ENCODE measurements around the gene SPIN3. TPM values are rescaled to one million over a fixed set of nuclear protein-coding genes. Genes with fewer than 3 reads are reported as not detected.
"Not testable (repeated sequence)": the region's sequence is repeated elsewhere in the genome, so short reads cannot be mapped to it uniquely, and the experiment has no call there.

Gene SPIN3
- total and polyA plus RNA-seq, 3 experiments from 2014 or later, result 3.2 to 7.1 (median 5.6) TPM

DNA sequence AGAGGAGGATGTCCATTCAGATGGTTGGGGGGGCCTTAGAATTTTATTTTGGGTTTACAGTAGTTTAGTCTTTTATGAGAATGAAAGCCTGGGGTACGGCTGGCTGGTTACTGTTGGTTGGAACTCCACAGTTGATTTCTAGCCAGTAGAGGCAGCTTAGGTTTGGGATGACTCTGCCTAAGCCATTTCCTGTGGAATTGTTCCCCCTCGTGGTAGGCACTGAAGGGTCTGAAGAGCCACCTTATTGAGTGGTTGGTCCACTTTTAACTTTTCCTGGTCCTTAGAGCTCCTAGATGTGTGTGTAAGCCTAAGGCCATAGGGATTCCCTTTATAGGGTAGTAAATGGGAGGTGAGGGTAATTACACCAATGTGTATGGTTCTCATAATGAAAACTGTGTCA is 19.7 kb downstream of the SPIN3 start:
- Histone ChIP-seq H3K4me1 (ENCODE audit: insufficient read depth, low read length) (no peaks in the 10 kb centered on the region), H3K4me3 (ENCODE audit: low read length) (no peak overlapping the region), H3K9me3 (ENCODE audit: low read length) (no peaks in the 10 kb centered on the region), H3K36me3 (ENCODE audit: insufficient read depth, low read length) (no peaks in the 10 kb centered on the region), H3K27ac (ENCODE audit: low read depth, low read length) (no peak overlapping the region), H3K27me3 (ENCODE audit: insufficient read depth, low read length, poor library complexity, severe bottlenecking) (no peaks in the 10 kb centered on the region)
- no peak for DNase-seq
- Mint-ChIP-seq H3K27me3 (peaks cover 0 to 4% of the 10 kb centered on the region in 2 donors), H3K27ac (no peak overlapping the region), H3K4me1 (peaks cover 0 to 6% (median 4%) of the 10 kb centered on the region in 3 donors), H3K9me3 (no peaks in the 10 kb centered on the region), H3K36me3 (peaks cover 0 to 21% (median 0%) of the 10 kb centered on the region in 3 donors), H3K4me3 (no peak overlapping the region)
- CTCF ChIA-PET, result no interaction called here
- POLR2A ChIA-PET, result no interaction called here

DNA sequence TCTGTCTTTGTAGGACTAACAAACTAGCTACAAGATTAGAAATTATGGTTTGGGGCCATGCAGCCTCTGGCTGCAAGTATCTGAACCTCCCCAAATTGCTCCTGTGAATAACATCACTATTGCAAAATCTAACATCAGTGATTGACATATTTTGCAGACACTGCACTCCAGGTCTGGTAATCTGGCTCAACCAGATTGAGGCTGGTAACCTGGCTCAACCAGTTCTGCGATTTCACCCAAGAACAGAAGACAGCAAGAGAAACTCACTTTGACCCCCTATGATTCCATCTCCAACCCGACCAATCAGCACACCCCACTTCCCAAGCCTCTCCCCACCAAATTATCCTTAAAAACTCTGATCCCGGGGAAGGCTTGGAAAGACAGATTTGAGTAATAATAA is 20.9 kb downstream of the SPIN3 start:
- Histone ChIP-seq H3K4me1 (ENCODE audit: insufficient read depth, low read length) (no peaks in the 10 kb centered on the region), H3K27me3 (ENCODE audit: insufficient read depth, low read length, poor library complexity, severe bottlenecking) (no peaks in the 10 kb centered on the region), H3K9me3 (ENCODE audit: low read length) (no peaks in the 10 kb centered on the region), H3K4me3 (ENCODE audit: low read length) (no peak overlapping the region), H3K36me3 (ENCODE audit: insufficient read depth, low read length) (no peaks in the 10 kb centered on the region), H3K27ac (ENCODE audit: low read depth, low read length) (no peak overlapping the region)
- Mint-ChIP-seq H3K36me3 (peaks cover 0 to 18% (median 0%) of the 10 kb centered on the region in 3 donors), H3K4me3 (no peak overlapping the region), H3K9me3 (no peaks in the 10 kb centered on the region), H3K27me3 (peaks cover 0 to 6% of the 10 kb centered on the region in 2 donors), H3K27ac (no peak overlapping the region), H3K4me1 (peaks cover 0 to 6% (median 4%) of the 10 kb centered on the region in 3 donors)
- ChIA-PET CTCF (no interaction called here), POLR2A (no interaction called here)
- no peak for DNase-seq

DNA sequence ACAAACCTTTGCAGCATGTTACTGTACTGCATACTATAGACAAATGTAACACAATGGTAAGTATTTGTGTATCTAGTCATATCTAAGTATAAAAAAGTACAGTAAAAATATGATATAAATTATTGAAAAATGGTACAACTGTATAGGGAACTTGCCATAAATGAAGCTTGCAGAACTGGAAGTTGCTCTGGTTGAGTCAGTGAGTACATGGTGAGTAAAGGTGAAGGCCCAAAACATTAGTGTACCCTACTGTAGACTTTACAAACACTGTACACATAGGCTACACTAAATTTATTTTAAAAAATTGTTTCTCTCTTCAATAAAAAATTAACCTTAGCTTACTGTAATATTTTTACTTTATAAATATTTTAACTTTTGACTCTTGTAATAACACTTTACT is 25.8 kb downstream of the SPIN3 start:
- H3K27me3 Mint-ChIP-seq, result peaks cover 0 to 9% of the 10 kb centered on the region in 2 donors
- H3K4me1 ChIP-seq (ENCODE audit: insufficient read depth, low read length), result no peaks in the 10 kb centered on the region
- ChIA-PET CTCF (interaction anchor here (0.8 kb wide), 1 partner anchor 8 kb away, joined by 3 read pairs; no protein-coding TSS in a partner anchor), POLR2A (no interaction called here)
- H3K36me3 Mint-ChIP-seq, result peaks cover 2 to 5% (median 4%) of the 10 kb centered on the region in 3 donors
- H3K9me3 Mint-ChIP-seq, result no peaks in the 10 kb centered on the region
- H3K4me3 Mint-ChIP-seq, result no peak overlapping the region
- no peaks in the 10 kb centered on the region for H3K36me3 ChIP-seq (ENCODE audit: insufficient read depth, low read length)
- DNase-seq, result no peak
- no peak overlapping the region for H3K27ac Mint-ChIP-seq
- H3K27me3 ChIP-seq (ENCODE audit: insufficient read depth, low read length, poor library complexity, severe bottlenecking), result no peaks in the 10 kb centered on the region
- H3K27ac ChIP-seq (ENCODE audit: low read depth, low read length), result no peak overlapping the region
- H3K9me3 ChIP-seq (ENCODE audit: low read length), result no peaks in the 10 kb centered on the region
- H3K4me3 ChIP-seq (ENCODE audit: low read length), result no peak overlapping the region
- peaks cover 0 to under 1% (median 0%) of the 10 kb centered on the region in 3 donors for H3K4me1 Mint-ChIP-seq

DNA sequence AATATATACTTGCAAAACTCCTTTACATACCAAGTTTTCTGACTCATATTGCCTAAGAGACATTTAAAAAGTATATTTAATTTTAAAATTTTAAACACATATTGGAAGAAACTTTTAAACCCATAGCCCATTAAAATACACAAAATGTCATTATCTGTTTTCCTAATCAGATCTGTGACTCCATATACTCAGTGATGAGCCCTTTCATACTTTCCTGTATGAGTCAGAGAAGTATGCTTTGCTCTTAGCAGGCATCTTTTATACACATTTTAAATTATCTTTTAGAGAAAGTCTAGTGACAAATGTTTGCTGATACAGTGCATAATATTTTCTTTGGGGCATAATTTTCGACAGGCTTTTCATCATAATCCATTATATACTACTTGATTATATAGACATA is 26.4 kb downstream of the SPIN3 start:
- H3K27me3 Mint-ChIP-seq, result peaks cover 0 to 8% of the 10 kb centered on the region in 2 donors
- no peak overlapping the region for H3K27ac ChIP-seq (ENCODE audit: low read depth, low read length)
- H3K4me3 ChIP-seq (ENCODE audit: low read length), result no peak overlapping the region
- no peaks in the 10 kb centered on the region for H3K36me3 ChIP-seq (ENCODE audit: insufficient read depth, low read length)
- CTCF ChIA-PET, result no interaction called here
- POLR2A ChIA-PET, result no interaction called here
- H3K27ac Mint-ChIP-seq, result no peak overlapping the region
- no peak overlapping the region for H3K4me3 Mint-ChIP-seq
- no peak for DNase-seq
- no peaks in the 10 kb centered on the region for H3K4me1 ChIP-seq (ENCODE audit: insufficient read depth, low read length)
- peaks cover 2 to 5% (median 4%) of the 10 kb centered on the region in 3 donors for H3K36me3 Mint-ChIP-seq
- peaks cover 0 to 7% (median 4%) of the 10 kb centered on the region in 3 donors for H3K4me1 Mint-ChIP-seq
- no peaks in the 10 kb centered on the region for H3K9me3 Mint-ChIP-seq
- no peaks in the 10 kb centered on the region for H3K27me3 ChIP-seq (ENCODE audit: insufficient read depth, low read length, poor library complexity, severe bottlenecking)
- H3K9me3 ChIP-seq (ENCODE audit: low read length), result no peaks in the 10 kb centered on the region

DNA sequence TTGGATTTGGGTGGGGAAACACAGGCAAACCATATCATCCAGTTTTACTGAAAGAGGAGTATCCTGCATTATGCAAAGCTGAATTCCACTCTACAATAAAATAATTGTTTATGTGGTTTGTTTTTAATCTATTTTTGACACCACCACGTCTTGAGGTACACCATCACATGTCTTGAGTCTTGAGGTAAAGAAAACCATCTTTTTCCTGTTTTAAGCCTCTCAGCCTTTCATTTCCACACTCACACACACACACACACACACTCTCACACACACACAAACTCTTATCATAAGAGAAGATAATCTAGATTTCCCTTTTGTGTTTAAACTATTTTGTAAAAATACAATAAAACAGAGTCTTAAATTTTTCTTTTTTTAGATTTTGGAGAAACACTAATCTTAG is 32.0 kb downstream of the SPIN3 start:
- Mint-ChIP-seq H3K36me3 (peaks cover 2 to 4% (median 4%) of the 10 kb centered on the region in 3 donors), H3K27me3 (peaks cover 0 to 6% of the 10 kb centered on the region in 2 donors), H3K27ac (peak overlapping the region in 4 of 8 donors; percentile 5 to 69 (median 64)), H3K4me1 (peaks cover 4 to 18% (median 18%) of the 10 kb centered on the region in 3 donors), H3K4me3 (peak overlapping the region in 1 of 7 donors; percentile 23), H3K9me3 (no peaks in the 10 kb centered on the region)
- CTCF ChIA-PET, result no interaction called here
- Histone ChIP-seq H3K9me3 (ENCODE audit: low read length) (no peaks in the 10 kb centered on the region), H3K4me1 (ENCODE audit: insufficient read depth, low read length) (no peaks in the 10 kb centered on the region), H3K27me3 (ENCODE audit: insufficient read depth, low read length, poor library complexity, severe bottlenecking) (no peaks in the 10 kb centered on the region), H3K27ac (ENCODE audit: low read depth, low read length) (no peak overlapping the region), H3K36me3 (ENCODE audit: insufficient read depth, low read length) (no peaks in the 10 kb centered on the region), H3K4me3 (ENCODE audit: low read length) (no peak overlapping the region)
- DNase-seq, result peak in 3 of 5 donors; percentile 24 to 44 (median 42)
- POLR2A ChIA-PET, result no interaction called here

DNA sequence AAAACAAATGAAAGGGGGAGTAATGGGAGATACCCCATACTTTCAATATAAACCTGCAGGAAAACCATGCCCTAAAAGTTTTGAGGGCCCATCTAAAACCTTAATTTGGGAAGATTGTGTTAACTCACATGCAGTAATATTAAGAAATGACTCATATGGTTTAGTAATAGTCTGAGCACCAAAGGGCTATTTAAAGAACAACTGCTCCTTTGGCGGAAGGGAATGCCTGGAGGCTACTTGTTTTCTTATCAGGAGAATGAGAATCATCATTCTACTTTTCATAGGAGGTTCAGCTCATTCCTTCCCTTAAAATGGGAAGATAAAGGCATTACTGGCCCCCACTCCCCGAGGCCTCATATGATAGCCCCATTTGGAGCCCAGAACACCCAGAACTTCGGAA is 47.6 kb downstream of the SPIN3 start:
- no peak overlapping the region for H3K4me3 ChIP-seq (ENCODE audit: low read length)
- no peaks in the 10 kb centered on the region for H3K36me3 Mint-ChIP-seq
- H3K4me1 Mint-ChIP-seq, result no peaks in the 10 kb centered on the region
- POLR2A ChIA-PET, result no interaction called here
- no peaks in the 10 kb centered on the region for H3K36me3 ChIP-seq (ENCODE audit: insufficient read depth, low read length)
- no peaks in the 10 kb centered on the region for H3K9me3 ChIP-seq (ENCODE audit: low read length)
- CTCF ChIA-PET, result no interaction called here
- H3K27ac ChIP-seq (ENCODE audit: low read depth, low read length), result no peak overlapping the region
- peaks cover 0 to 13% (median 10%) of the 10 kb centered on the region in 5 donors for H3K9me3 Mint-ChIP-seq
- no peak overlapping the region for H3K4me3 Mint-ChIP-seq
- no peak overlapping the region for H3K27ac Mint-ChIP-seq
- DNase-seq, result no peak
- peaks cover 0 to 20% of the 10 kb centered on the region in 2 donors for H3K27me3 Mint-ChIP-seq
- H3K4me1 ChIP-seq (ENCODE audit: insufficient read depth, low read length), result no peaks in the 10 kb centered on the region
- no peaks in the 10 kb centered on the region for H3K27me3 ChIP-seq (ENCODE audit: insufficient read depth, low read length, poor library complexity, severe bottlenecking)

DNA sequence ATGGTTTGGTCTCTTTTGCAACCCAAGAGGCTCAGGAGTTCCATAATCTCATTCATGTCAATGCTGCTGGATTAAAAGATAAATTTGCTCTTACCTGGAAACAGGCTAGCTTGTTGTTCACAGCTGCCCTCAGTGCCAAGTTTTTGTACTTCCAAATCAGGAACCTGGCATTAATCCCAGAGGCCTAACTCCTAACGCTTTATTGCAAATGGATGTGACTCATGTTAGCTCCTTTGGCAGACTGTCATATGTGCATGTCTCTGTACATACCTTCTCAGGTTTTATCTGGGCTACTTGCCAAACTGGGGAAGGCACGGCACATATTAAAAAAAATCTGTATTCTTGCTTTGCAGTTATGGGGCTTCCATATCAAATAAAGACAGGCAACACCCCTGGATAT is 49.1 kb downstream of the SPIN3 start:
- CTCF ChIA-PET, POLR2A ChIA-PET, H3K27ac Mint-ChIP-seq: not testable (repeated sequence)

DNA sequence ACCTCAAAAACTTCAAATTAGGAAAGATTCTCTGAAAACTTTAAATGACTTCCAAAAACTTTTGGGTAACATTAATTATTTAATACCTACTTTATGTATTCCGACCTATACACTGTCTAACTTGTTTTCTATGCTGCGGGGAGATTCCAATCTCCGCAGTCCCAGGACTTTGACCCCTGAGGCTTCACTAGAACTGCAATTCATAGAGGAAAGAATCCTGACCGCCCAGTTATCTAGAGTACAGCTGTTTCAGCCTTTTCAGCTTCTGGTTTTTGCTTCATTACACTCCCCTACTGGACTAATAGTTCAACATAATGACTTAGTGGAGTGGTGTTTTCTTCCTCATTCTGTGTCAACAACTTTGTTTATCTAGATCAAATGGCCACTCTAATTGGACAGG is 50.1 kb downstream of the SPIN3 start:
- DNase-seq; H3K9me3 ChIP-seq (ENCODE audit: low read length); H3K4me3 Mint-ChIP-seq; H3K4me1 Mint-ChIP-seq; H3K36me3 ChIP-seq (ENCODE audit: insufficient read depth, low read length); POLR2A ChIA-PET; H3K27ac ChIP-seq (ENCODE audit: low read depth, low read length); H3K36me3 Mint-ChIP-seq; H3K27me3 ChIP-seq (ENCODE audit: insufficient read depth, low read length, poor library complexity, severe bottlenecking); H3K4me1 ChIP-seq (ENCODE audit: insufficient read depth, low read length); H3K27ac Mint-ChIP-seq; CTCF ChIA-PET; H3K4me3 ChIP-seq (ENCODE audit: low read length): not testable (repeated sequence)
- H3K27me3 Mint-ChIP-seq, result peaks cover 0 to 27% of the 10 kb centered on the region in 2 donors
- H3K9me3 Mint-ChIP-seq, result peaks cover 0 to 14% (median 6%) of the 10 kb centered on the region in 5 donors

More for the DNA sequence above, 49.1 kb downstream of the SPIN3 start:
- H3K27me3 Mint-ChIP-seq, result peaks cover 0 to 22% of the 10 kb centered on the region in 2 donors
- H3K36me3 Mint-ChIP-seq; H3K27me3 ChIP-seq (ENCODE audit: insufficient read depth, low read length, poor library complexity, severe bottlenecking); H3K4me3 ChIP-seq (ENCODE audit: low read length); H3K4me1 Mint-ChIP-seq; H3K36me3 ChIP-seq (ENCODE audit: insufficient read depth, low read length); DNase-seq; H3K9me3 ChIP-seq (ENCODE audit: low read length); H3K4me3 Mint-ChIP-seq; H3K27ac ChIP-seq (ENCODE audit: low read depth, low read length); H3K4me1 ChIP-seq (ENCODE audit: insufficient read depth, low read length): not testable (repeated sequence)
- peaks cover 0 to 12% (median 6%) of the 10 kb centered on the region in 5 donors for H3K9me3 Mint-ChIP-seq

DNA sequence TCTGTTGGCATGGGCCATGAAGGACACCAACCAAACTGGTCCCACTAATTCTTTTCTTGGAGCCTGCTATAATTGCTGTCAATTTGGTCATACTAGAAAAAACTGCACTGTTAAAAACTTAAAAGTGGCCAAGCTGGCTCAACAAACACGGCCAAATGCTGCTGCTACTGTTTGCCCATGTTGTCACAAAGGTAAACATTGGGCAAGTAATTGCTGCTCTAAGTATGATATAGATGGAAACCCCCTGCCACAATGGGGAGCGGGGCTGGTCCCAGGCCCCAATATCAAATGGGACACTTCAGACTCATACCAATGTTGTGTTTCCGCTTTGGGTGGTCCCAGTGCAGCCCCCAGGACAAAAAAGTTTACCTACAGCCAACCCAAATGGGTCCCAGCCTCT is 52.1 kb downstream of the SPIN3 start:
- Mint-ChIP-seq H3K4me3 (no peak overlapping the region), H3K27me3 (peaks cover 0 to 27% of the 10 kb centered on the region in 2 donors)

More for the DNA sequence above, 52.1 kb downstream of the SPIN3 start:
- Mint-ChIP-seq H3K9me3 (peaks cover 0 to 15% (median 8%) of the 10 kb centered on the region in 5 donors), H3K4me1 (no peaks in the 10 kb centered on the region), H3K36me3 (no peaks in the 10 kb centered on the region), H3K27ac (no peak overlapping the region)
- no peak overlapping the region for H3K27ac ChIP-seq (ENCODE audit: low read depth, low read length)
- no peak for DNase-seq
- H3K9me3 ChIP-seq (ENCODE audit: low read length), result no peaks in the 10 kb centered on the region
- H3K4me1 ChIP-seq (ENCODE audit: insufficient read depth, low read length), result no peaks in the 10 kb centered on the region
- no peaks in the 10 kb centered on the region for H3K27me3 ChIP-seq (ENCODE audit: insufficient read depth, low read length, poor library complexity, severe bottlenecking)
- no peaks in the 10 kb centered on the region for H3K36me3 ChIP-seq (ENCODE audit: insufficient read depth, low read length)
- ChIA-PET CTCF (no interaction called here), POLR2A (no interaction called here)
- no peak overlapping the region for H3K4me3 ChIP-seq (ENCODE audit: low read length)
